NCI-H1436 treated with DMSO at 0.1 percent for 48 hours (cell line): ENCODE measurements around the gene BANP.
"Not testable (repeated sequence)": the region's sequence is repeated elsewhere in the genome, so short reads cannot be mapped to it uniquely, and the experiment has no call there.

ENCODE experiments used
- DNase-seq: peaks from one replicate; lab custom pipeline; 2025; lab: John Stamatoyannopoulos, UW

The BANP gene

DNA sequence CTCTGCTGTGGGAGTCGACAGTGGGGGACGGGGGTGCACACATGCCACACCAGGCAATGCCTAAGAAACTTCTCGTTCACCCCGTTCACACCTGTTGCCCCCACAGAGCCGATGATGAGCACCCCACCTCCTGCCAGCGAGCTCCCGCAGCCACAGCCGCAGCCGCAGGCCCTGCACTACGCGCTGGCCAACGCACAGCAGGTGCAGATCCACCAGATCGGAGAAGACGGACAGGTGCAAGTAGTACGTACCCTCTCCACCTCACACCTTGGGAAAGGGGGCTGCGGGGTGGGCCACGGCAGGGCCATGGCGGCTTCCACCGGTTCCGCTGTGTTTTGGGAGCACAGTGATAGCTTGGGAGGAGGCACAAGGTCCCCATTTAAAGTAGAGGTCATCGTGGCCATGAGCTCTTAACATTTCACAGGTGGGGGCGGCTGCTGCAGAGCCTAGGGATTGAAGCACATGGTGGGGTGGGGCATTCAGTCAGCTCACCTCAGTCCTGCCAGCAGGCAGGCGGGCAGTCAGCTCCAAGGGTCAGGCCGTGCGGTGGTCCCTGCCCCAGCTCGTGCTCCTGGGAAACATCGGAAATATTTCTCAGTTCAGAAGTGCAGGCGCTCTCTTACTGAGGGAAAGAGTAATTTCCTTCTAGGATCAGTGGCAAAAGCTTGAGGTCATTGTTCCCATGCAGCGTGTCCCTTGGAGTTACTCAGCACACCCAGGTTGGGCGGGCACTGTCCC, 81.9 kb downstream of the BANP start:
- DNase-seq = not testable (repeated sequence)

DNA sequence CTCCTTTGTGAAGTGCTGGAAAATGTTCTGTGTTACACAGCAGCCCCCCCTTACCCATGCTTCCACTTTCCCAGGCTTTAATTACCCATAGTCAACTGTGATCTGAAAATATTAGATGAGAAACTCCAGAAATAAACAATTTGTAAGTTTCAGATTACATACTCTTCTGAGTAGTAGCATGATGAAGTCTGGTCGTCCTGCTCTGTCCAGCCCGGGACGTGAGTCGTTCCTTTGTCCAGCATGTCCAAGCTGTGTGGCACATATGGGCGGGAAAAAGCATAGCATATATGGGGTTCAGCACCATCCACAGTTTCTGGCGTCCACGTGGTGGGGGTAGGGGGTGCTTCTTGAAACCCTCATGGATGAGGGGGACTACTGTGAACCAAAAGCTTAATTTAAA, 83.5 kb downstream of the BANP start:
- no peak for DNase-seq

DNA sequence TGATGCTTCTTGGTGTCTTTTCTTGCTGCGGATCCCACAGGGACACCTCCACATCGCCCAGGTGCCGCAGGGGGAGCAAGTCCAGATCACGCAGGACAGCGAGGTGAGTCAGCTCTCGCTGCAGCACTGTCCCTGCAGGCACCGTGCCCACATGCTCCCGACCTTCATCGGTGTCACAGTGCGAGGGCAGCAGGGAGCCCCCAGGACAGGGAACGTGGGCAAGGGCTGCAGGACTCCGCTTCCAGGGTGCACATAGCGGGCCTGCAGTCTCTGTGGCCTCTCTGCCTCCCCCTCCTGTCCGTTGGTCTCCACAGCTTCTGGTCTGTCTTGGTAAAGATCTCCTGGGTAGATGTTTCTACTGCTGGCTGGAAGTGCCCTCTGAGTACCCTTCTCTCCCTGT, 84.1 kb downstream of the BANP start:
- no peak for DNase-seq

GRCh38 chr16:88035884-88036639, 84.8 kb downstream of the BANP start:
- not testable (repeated sequence) for DNase-seq

DNA sequence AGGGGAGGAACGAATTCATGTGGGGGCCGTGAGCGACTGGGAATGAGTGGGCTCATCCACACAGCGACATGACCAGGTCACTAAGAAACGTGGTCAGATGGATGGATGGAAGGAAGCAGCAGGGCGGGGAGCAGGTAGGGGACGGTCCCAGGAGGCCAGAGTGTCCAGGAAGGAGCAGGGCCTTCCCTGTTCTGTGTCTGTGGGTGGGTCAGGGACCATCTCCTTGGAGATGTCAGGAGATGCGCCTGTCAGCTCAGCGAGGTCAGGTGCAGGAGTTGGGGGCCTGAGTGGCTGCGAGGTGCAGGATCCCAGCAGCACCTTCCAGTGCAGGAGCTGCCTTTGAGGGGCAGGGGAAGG, 85.4 kb downstream of the BANP start:
- DNase-seq = not testable (repeated sequence)

- not testable (repeated sequence) for DNase-seq
Observed at GRCh38 chr16:88037359-88037758, 86.1 kb downstream of the BANP start.

DNA sequence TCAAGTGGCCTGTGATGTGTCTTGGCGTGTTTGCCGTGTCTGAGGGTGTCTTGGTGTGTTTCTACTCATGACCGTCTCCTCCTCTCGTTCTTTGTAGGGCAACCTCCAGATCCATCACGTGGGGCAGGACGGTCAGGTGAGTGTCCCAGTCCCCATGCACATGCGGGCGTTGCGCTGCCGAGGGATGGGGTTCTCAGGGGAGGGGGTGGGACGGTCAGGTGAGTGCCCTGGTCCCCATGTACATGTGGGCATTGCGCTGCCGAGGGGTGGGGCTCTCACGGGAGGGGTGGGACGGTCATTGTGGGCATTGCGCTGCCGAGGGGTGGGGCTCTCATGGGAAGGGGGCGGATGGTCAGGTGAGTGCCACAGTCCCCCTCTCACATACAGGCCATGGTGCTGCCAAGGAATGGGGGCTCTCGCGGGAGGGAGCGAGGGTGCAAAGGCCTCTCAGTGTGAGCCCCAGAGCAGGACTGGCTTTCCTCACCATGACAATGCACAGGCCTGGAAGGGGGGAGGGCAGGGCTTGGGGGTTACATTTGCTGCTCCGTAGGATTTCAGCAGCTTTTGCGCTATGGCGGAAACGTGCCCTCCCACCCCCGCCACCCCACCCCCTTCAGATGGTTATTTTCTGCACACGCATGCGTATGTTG, 86.8 kb downstream of the BANP start:
- DNase-seq = not testable (repeated sequence)

DNA sequence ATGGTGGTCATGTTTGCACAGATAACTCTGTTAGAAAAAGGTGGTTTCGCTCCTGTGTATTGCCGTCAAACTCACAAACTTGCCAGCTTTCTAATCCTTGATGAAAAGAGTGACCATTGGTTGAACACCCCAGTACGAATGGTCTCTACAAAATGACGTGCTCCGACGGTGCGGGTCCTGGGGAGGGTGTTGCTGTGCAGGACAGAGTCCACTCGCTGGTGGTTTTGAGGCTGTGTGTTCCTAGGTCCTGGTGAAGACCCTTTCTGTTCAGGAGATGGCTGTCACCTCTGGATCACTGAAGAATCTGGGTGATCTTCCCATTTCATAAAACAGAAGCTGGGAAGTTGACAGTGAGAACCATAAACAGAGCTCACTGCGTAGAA, 87.3 kb downstream of the BANP start:
- not testable (repeated sequence) for DNase-seq

GRCh38 chr16:88039591-88039990, 88.4 kb downstream of the BANP start:
- no peak for DNase-seq

- DNase-seq = not testable (repeated sequence)
Observed at GRCh38 chr16:88040196-88040876, 89.1 kb downstream of the BANP start.

GRCh38 chr16:88040877-88041244, 89.6 kb downstream of the BANP start:
- DNase-seq = not testable (repeated sequence)

DNA sequence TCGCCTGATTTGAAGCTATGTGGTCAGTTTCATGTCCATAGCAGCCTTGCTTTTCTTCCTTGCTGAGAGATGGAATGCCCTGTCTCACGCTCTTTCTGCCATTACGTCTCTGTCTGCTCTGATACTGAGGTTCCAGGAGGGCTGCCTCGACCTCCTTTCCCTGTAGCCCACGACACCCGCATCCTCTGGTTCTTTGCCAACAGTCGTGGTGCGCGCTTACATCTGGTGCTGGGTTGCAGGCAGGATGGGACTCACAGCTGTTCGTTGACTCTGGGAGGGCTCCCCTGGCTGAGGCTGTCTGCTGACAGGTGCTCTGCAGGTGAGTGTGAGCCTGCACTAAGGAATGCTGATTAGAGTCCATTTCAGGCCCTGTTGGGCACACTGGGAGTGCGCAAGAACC, 90.3 kb downstream of the BANP start:
- not testable (repeated sequence) for DNase-seq

GRCh38 chr16:88041986-88042562, 90.8 kb downstream of the BANP start:
- not testable (repeated sequence) for DNase-seq

GRCh38 chr16:88043208-88043910, 92.1 kb downstream of the BANP start:
- not testable (repeated sequence) for DNase-seq

- DNase-seq = not testable (repeated sequence)
Observed at GRCh38 chr16:88044121-88044581, 92.9 kb downstream of the BANP start.

DNA sequence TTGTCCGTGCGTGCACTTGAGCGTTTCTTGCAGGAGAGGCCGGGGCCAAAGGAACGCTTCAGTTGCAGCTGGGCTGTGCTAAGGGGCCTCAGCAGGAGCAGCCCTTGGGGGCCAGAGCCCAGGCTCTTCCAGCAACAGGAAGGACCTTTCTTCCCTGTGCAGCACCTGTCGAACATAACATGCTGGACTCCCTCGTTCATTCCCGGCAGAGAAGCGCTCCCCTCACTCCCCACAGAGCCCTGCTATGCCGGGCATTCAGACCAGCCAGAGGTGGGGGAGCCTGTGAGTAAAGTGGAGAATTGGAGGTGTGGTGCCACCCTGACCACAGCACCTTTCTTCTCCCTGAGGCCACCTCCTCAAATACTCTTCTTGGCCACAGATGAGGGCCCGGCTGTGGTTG, 94.1 kb downstream of the BANP start:
- not testable (repeated sequence) for DNase-seq

GRCh38 chr16:88045820-88046303, 94.6 kb downstream of the BANP start:
- no peak for DNase-seq

GRCh38 chr16:88047462-88047861, 96.2 kb downstream of the BANP start:
- DNase-seq = no peak

DNA sequence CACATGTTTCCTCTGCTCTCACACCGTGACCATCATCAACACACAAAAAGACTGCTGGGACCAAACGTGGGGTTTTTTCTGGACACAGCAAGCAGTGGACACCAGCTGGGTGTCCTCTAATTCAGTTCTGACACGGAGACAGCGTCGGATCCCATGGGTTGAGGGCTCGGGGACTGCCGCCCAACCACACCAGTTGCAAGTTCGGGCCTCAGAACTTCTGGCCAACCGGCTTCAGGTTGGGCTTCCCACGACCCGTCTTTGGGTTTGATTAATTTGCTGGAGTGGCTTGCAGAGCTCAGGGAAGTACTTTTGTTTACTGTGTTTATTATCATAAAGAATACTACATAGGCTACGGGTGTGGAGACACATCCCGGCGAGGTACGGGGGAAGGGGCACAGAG, 97.8 kb downstream of the BANP start:
- DNase-seq = no peak

DNA sequence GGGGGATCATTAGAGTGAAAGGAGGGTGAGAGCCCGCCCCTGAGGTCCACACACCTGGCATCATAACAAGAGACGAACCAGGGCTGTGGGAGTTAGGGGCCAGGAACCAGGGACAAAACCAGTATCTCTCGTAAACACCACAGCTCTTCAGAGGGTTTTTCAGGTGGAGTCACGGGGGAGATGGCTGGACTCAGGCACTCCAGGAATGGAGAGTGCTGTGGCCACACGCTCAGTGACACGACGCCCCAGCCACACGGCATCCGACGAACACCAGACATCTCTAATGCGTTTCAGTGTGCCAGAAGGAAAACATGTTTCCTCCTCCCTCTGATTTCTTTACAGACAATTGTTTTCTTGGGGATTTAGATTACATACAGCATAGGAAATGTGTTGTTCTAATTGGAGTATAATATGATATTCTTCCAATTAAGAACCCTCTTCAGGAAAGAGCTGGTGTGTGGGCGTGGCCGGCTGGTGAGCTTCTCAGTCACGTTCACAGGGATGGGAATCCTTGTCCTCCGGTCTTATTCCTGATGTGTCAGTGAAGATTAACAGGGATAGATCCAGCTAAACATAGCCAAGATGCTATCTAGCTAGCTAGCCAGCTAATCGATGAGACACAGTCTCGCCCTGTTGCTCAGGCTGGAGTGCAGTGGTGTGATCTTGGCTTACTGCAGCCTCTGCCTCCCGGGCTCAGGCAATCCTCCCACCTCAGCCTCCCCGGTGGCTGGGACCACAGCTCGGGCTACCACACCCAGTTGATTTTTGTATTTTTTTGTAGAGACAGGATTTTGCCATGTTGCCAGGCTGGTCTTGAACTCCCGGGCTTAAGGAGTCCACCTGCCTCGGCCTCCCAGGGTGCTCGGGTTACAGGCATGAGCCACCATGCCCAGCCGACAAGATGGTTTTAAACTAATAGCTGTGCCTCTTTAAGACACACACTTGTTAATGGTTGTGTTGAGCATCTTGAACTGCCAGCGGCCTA, 98.6 kb downstream of the BANP start:
- no peak for DNase-seq
